Erythroblast (primary cell): ENCODE results near the gene KRTAP4-11.
"Not testable (repeated sequence)": the region's sequence is repeated elsewhere in the genome, so short reads cannot be mapped to it uniquely, and the experiment has no call there.

ENCODE experiments used
- GATA1 ChIP-seq: IDR thresholded peaks from 2 replicates; pipeline ENCODE4 v1.6.1; 2011; ENCODE audit warnings: low read depth, mild to moderate bottlenecking, control low read depth, low read length, moderate library complexity
- POLR2A ChIP-seq: IDR thresholded peaks from 2 replicates; pipeline ENCODE4 v1.6.1; 2011; ENCODE audit warnings: mild to moderate bottlenecking, low read length

- not testable (repeated sequence) for TF ChIP-seq POLR2A, GATA1
These were observed 18.3 kb downstream of the KRTAP4-11 start for GRCh38 chr17:41099682-41100480.
